C4-2B (cell line): ENCODE measurements around the gene IL17REL.

Source experiments
- H3K27ac ChIP-seq: fragments of 450-650 bp; 2 replicates; pipeline ENCODE4 v1.5.1; 2017
- ZFX ChIP-seq: fragments of 450-650 bp; IDR thresholded peaks from 2 replicates; pipeline ENCODE4 v1.6.1; 2017
- TF ChIP-seq, protein P1 (sequence below): fragments of 450-650 bp; conservative IDR thresholded peaks from 2 replicates; pipeline ENCODE4 v1.5.1; 2017; ENCODE audit warnings: mild to moderate bottlenecking

Gene IL17REL

GRCh38 chr22:50058061-50058905 lies 45.7 kb upstream of the IL17REL start, which contains the start of gene TTLL8:
Gene TTLL8, minus strand, starts transcription at chr22:50058298.
- TF ChIP-seq ZFX, result no peak
- TF ChIP-seq, protein P1, sequence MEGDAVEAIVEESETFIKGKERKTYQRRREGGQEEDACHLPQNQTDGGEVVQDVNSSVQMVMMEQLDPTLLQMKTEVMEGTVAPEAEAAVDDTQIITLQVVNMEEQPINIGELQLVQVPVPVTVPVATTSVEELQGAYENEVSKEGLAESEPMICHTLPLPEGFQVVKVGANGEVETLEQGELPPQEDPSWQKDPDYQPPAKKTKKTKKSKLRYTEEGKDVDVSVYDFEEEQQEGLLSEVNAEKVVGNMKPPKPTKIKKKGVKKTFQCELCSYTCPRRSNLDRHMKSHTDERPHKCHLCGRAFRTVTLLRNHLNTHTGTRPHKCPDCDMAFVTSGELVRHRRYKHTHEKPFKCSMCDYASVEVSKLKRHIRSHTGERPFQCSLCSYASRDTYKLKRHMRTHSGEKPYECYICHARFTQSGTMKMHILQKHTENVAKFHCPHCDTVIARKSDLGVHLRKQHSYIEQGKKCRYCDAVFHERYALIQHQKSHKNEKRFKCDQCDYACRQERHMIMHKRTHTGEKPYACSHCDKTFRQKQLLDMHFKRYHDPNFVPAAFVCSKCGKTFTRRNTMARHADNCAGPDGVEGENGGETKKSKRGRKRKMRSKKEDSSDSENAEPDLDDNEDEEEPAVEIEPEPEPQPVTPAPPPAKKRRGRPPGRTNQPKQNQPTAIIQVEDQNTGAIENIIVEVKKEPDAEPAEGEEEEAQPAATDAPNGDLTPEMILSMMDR, result no peak
- H3K27ac ChIP-seq, result no peak within 1 kb of the TSS

DNA sequence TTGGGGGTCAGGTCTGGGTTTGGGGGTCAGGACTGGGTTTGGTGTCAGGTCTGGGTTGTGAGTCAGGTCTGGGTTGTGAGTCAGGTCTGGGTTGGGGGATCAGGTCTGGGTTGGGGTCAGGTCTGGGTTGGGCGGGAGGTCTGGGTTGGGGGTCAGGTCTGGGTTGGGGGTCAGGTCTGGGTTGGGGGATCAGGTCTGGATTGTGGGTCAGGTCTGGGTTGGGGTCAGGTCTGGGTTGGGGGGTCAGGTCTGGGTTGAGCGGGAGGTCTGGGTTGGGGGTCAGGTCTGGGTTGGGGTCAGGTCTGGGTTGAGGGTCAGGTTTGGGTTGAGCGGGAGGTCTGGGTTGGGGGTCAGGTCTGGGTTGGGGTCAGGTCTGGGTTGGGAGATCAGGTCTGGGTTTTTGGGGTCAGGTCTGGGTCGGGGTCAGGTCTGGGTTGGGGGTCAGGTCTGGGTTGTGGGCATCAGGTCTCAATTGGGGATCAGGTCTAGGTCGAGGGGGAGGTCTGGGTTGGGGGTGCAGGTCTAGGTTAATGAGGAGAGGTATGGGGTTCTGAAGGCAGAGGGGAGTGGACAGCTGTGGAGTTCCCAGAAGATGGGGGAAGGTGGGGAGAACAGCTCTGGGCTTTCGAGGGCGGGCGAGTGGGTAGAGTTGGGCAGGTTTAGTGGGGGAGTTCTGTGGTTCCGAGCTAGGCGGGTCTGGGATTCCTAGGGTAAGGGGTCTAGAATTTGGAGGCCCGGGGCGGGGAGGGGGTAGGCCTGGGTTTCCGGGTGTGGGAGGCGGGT lies 44.9 kb upstream of the IL17REL start:
- TF ChIP-seq, protein P1, result no peak
- no peak for TF ChIP-seq ZFX
- H3K27ac ChIP-seq, result no peak overlapping the region

GRCh38 chr22:50056214-50056972 lies 43.8 kb upstream of the IL17REL start:
- no peak for TF ChIP-seq ZFX
- TF ChIP-seq, protein P1, result no peak
- H3K27ac ChIP-seq, result no peak overlapping the region

DNA sequence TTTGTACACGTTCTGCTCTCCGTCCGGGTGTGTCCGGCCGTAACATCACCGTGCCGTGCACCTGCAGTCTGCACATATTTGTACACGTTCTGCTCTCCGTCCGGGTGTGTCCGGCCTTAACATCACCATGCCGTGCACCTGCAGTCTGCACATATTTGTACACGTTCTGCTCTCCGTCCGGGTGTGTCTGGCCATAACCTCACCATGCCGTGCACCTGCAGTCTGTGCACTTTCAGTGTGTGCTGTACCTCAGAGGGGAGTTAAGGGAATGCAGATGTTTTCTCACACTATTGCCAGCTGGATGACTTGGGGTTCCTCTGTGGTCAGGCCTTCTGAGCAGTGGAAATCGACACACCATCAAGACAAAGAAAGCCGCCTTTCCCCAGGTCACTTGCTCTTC lies 41.3 kb upstream of the IL17REL start:
- no peak for TF ChIP-seq ZFX
- TF ChIP-seq, protein P1, result no peak
- no peak overlapping the region for H3K27ac ChIP-seq

GRCh38 chr22:50051930-50052329 lies 39.4 kb upstream of the IL17REL start:
- no peak overlapping the region for H3K27ac ChIP-seq
- TF ChIP-seq ZFX, result no peak
- TF ChIP-seq, protein P1, result no peak

- TF ChIP-seq, protein P1, result no peak
- no peak for TF ChIP-seq ZFX
- H3K27ac ChIP-seq, result no peak overlapping the region
These were observed 37.0 kb upstream of the IL17REL start for GRCh38 chr22:50049299-50050195.
